T-helper 2 cell treated with Interferon-gamma antibody and Interleukin-4, amounts not matched to agents 5 μg/mL and 100 μg/mL, for 36 hours (primary cell): Measurements from ENCODE around the gene PLA2G2D.

Experiments
- DNase-seq: peaks from one replicate; pipeline ENCODE4 v3.0.0; 2021; ENCODE audit warnings: low spot score
- H3K27ac Mint-ChIP-seq: one replicate; pipeline ENCODE4 v1.8.0; 2021; ENCODE audit warnings: mild to moderate bottlenecking, mixed read lengths
- H3K27me3 Mint-ChIP-seq: one replicate; pipeline ENCODE4 v1.8.0; 2021; ENCODE audit warnings: low read depth, mixed read lengths
- H3K36me3 Mint-ChIP-seq: one replicate; pipeline ENCODE4 v1.8.0; 2021; ENCODE audit warnings: low read depth, mixed read lengths
- H3K4me1 Mint-ChIP-seq: one replicate; pipeline ENCODE4 v1.8.0; 2021; ENCODE audit warnings: low read depth, mixed read lengths
- H3K4me3 Mint-ChIP-seq: one replicate; pipeline ENCODE4 v1.8.0; 2022; ENCODE audit warnings: mild to moderate bottlenecking, moderate library complexity, mixed read lengths
- H3K9me3 Mint-ChIP-seq: one replicate; pipeline ENCODE4 v1.8.0; 2021; ENCODE audit warnings: mixed read lengths

Gene PLA2G2D

DNA sequence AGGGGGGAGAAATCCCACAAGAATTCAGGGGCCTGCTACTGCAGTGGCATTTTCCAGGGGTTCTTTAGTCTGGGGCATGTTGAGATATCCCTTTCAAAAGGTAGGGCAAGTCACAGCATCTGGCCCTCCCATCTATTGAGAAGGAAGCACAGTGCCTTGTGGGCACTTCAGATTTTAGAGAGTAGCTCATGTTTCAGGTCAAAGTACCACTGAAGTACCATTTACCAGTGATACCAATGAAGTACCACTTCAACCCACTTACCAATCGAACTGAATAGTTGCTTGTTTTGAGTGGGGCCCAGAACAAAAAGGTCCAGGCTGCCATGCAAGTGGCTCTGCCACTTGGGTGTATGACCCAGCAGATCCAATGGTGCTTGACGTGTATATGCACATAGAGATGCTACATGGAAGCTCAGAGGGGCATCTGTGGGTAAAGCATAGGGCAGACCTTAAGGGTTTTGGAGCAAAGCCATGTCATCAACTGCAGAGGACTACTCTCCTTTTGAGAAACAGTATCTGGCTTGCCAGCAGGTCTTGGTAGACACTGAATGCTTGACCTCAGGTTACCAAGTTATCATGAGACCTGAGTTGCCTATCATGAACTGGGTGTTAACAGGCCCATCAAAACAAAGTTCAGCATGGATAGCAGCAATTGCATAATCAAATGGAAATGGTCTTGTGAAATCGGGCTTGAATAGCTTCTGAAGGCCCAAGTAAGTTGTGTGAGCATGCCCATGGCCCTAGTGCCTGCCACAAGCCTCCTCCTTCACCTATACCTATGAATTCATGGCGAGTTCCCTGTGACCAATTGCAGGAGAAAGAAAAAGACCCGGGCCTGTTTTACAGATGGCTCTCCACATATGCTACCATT, 23.5 kb downstream of the PLA2G2D start:
- Mint-ChIP-seq H3K27ac (no peak overlapping the region), H3K27me3 (peaks cover 16% of the 10 kb centered on the region), H3K9me3 (no peaks in the 10 kb centered on the region), H3K4me3 (no peak overlapping the region), H3K4me1 (no peaks in the 10 kb centered on the region), H3K36me3 (no peaks in the 10 kb centered on the region)
- no peak for DNase-seq

DNA sequence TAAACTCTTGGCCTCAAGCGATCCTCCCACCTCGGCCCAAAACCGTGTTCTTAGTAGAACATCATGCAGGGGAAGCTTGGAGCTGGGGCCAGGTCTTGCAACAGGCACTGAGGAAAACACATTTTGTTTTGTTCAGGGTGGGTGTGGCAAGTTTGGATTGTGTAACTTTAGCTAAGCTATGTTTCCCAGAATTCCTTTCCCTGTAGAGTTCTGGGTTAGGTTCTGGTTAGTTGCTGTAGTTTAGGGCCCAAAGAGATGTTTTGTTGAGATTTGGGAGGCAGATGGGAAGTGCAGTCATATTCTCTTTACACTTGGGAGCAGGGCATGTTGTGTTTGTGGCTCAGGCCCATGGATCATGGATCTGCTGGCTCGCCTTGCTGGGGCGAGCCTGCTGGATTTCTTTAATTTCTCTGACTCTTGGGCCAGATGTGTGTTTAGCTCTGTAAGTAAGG, 25.4 kb downstream of the PLA2G2D start:
- Mint-ChIP-seq H3K9me3 (no peaks in the 10 kb centered on the region), H3K4me1 (no peaks in the 10 kb centered on the region), H3K27me3 (peaks cover 16% of the 10 kb centered on the region), H3K27ac (no peak overlapping the region), H3K36me3 (no peaks in the 10 kb centered on the region), H3K4me3 (no peak overlapping the region)
- DNase-seq = no peak

DNA sequence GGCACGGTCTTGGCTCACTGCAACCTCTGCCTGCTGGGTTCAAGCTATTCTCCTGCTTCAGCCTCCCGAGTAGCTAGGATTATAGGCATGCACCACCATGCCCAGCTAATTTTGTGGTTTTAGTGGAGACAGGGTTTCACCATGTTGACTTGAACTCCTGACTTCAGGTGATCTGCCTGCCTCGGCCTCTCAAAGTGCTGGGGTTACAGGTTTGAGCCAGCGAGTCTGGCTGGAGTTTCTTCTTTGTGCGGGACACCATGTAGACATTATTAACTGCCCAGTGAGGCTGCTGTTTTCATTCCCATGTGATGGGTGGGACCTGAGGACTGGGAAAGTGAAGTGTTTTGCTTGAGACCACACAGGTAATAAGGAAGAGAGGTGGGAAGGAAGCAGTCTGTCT, 26.0 kb downstream of the PLA2G2D start:
- Mint-ChIP-seq H3K36me3 (no peaks in the 10 kb centered on the region), H3K9me3 (no peaks in the 10 kb centered on the region), H3K27me3 (peaks cover 16% of the 10 kb centered on the region), H3K4me1 (no peaks in the 10 kb centered on the region), H3K4me3 (no peak overlapping the region), H3K27ac (no peak overlapping the region)
- no peak for DNase-seq

DNA sequence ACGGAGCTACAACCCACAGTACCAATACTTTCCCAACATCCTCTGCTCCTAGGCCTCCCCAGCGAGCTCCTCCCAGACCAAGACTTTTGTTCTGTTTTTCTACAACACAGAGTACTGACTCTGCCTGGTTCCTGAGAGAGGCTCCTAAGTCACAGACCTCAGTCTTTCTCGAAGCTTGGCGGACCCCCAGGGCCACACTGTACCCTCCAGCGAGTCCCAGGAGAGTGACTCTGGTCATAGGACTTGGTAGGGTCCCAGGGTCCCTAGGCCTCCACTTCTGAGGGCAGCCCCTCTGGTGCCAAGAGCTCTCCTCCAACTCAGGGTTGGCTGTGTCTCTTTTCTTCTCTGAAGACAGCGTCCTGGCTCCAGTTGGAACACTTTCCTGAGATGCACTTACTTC, 28.7 kb downstream of the PLA2G2D start:
- no peak overlapping the region for H3K27ac Mint-ChIP-seq
- H3K27me3 Mint-ChIP-seq = peaks cover 13% of the 10 kb centered on the region
- H3K36me3 Mint-ChIP-seq = no peaks in the 10 kb centered on the region
- H3K4me3 Mint-ChIP-seq = no peak overlapping the region
- no peaks in the 10 kb centered on the region for H3K9me3 Mint-ChIP-seq
- H3K4me1 Mint-ChIP-seq = no peaks in the 10 kb centered on the region
- no peak for DNase-seq

- Mint-ChIP-seq H3K27ac (no peak overlapping the region), H3K27me3 (peaks cover 13% of the 10 kb centered on the region), H3K4me1 (no peaks in the 10 kb centered on the region)
Observed at GRCh38 chr1:20090119-20090518, 29.2 kb downstream of the PLA2G2D start.

DNA sequence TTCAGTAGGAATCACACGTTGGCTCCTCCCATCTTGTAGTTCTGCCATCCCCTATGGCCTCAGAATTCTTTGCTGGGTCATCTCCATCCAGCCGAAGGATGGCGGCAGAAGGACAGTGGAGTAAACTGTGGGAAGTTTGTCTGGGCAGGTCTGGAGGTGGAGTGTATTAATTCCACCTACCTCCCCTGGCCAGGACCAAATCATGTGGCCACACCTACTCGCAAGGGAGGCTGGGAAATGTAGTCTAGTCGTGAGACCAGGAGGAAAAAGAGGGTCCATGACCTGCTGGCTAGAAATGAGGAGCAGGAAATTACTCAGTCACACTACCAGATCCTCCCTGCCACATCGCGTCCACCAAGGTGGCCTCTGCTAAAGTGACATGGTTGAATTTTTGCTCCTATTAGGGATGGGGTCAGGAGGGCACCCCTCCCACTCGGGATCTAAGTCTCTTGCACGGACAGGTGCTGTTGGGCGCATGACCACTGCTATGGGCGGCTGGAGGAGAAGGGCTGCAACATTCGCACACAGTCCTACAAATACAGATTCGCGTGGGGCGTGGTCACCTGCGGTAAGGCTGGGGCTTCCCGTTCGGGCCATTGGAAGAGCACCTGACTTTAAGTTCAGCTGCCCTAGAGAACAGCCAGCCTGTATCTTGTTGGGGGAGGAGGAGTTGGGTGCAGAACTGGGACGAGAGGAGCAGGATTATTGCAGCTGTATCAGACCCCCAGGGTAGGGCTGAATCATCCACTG, 29.8 kb downstream of the PLA2G2D start:
- Mint-ChIP-seq H3K36me3 (no peaks in the 10 kb centered on the region), H3K27me3 (peaks cover 12% of the 10 kb centered on the region), H3K27ac (no peak overlapping the region), H3K4me3 (no peak overlapping the region), H3K9me3 (no peaks in the 10 kb centered on the region), H3K4me1 (no peaks in the 10 kb centered on the region)
- DNase-seq = no peak

More at GRCh38 chr1:20090119-20090518, 29.2 kb downstream of the PLA2G2D start:
- no peak for DNase-seq
- H3K36me3 Mint-ChIP-seq = no peaks in the 10 kb centered on the region
- no peaks in the 10 kb centered on the region for H3K9me3 Mint-ChIP-seq
- H3K4me3 Mint-ChIP-seq = no peak overlapping the region

DNA sequence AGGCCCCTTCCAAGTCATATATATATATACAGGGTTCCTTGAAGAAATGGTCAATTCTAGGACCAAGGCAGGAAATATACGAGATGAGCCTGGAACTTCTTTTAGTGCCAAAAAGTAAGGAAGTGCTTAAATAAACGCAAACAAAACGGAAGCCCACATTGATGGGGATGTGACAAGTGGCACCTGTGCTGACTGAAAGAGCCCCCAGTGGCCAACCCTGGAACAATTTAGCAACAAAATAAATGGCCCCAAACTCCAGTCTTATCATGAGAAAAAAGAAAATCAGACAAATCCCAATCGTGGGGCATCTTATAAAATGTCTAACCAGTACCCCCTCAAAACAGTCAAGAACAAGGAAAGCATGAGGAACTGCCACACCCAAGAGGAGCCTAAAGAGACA, 31.7 kb downstream of the PLA2G2D start:
- DNase-seq = no peak
- Mint-ChIP-seq H3K27ac (no peak overlapping the region), H3K4me3 (no peak overlapping the region), H3K36me3 (no peaks in the 10 kb centered on the region), H3K4me1 (no peaks in the 10 kb centered on the region), H3K27me3 (peaks cover 4% of the 10 kb centered on the region), H3K9me3 (no peaks in the 10 kb centered on the region)

DNA sequence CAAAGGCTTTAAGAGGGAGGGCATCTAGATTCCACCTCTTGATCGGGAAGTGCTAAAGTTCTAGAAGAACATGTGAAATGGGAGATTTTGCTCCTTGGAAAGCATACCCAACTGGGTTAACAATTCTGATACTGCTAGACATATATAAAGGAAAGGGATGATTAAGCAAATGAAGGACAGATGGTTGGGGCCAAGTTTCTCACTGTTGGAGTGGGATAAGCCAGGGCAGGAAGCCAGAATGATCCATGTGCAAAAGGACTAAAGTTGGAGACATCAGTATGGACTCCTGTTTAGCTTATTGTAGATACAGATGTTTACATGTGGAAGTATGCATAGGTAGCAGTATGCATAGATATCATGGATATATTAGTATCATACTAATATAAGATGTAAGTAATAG, 32.5 kb downstream of the PLA2G2D start:
- no peaks in the 10 kb centered on the region for H3K4me1 Mint-ChIP-seq
- H3K9me3 Mint-ChIP-seq = no peaks in the 10 kb centered on the region
- H3K27me3 Mint-ChIP-seq = peaks cover 10% of the 10 kb centered on the region
- H3K36me3 Mint-ChIP-seq = no peaks in the 10 kb centered on the region
- no peak overlapping the region for H3K4me3 Mint-ChIP-seq
- no peak overlapping the region for H3K27ac Mint-ChIP-seq
- DNase-seq = no peak

DNA sequence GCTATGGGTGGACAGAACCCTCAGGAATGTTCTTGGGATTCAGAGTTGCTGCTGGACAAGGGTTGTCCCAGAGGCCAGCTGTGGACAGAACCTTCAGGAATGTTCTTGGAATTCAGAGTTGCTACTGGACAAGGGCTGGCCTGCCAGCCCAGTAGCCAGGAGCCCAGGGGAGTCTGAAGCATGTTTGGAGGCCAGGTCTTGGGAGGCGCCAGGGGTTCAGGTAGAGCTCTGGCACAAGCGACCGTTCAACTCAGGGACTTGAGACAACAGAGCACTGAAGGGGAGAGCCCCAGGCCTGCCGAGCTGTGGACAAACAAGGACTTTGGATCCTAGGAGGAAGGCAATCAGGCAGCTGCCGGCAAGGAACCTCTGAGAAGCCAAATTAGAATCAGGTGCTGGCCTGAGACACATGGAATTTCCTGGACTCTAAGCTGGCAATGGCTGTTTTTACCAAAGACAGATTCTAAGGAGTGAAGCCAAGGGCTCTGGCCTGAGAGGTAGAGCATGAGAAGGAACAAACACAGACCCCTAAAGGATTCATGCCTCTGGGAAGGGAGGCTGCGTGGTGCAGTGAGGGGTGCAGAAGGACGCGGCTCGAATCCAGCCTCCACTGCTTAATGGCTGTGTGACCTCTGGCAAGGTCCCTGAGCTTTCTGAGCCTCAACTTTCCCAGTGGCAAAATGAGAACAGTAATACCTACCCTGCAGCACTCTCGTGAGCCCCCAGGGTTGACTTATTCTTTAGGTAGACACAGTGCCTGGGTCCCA, 36.0 kb downstream of the PLA2G2D start:
- peaks cover 26% of the 10 kb centered on the region for H3K27me3 Mint-ChIP-seq

DNA sequence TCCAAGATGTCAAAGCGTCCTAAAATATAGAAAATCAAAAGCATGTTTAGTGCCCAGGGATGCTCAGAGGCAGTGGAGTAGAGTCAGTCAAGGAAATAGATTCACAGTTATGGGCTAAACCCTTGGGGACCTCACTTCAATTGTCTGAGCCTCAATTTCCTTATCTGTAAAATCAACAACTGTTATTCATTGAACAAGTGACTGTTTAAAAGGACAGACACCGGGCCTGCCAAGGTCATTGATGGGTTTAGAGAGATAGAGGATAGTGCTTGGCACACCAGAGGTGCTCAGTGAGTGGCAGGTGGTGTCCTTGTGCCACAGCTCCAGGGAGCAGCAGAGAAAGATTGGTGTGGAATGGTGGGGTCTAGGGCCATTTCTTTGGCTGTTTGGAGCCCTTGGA, 36.6 kb downstream of the PLA2G2D start:
- no peaks in the 10 kb centered on the region for H3K36me3 Mint-ChIP-seq
- no peak overlapping the region for H3K27ac Mint-ChIP-seq
- no peak for DNase-seq
- peaks cover 7% of the 10 kb centered on the region for H3K4me1 Mint-ChIP-seq
- no peak overlapping the region for H3K4me3 Mint-ChIP-seq
- H3K27me3 Mint-ChIP-seq = peaks cover 32% of the 10 kb centered on the region
- no peaks in the 10 kb centered on the region for H3K9me3 Mint-ChIP-seq

More for the DNA sequence above, 36.0 kb downstream of the PLA2G2D start:
- H3K4me1 Mint-ChIP-seq = peaks cover 7% of the 10 kb centered on the region
- DNase-seq = no peak
- no peaks in the 10 kb centered on the region for H3K36me3 Mint-ChIP-seq
- no peak overlapping the region for H3K4me3 Mint-ChIP-seq
- no peaks in the 10 kb centered on the region for H3K9me3 Mint-ChIP-seq
- no peak overlapping the region for H3K27ac Mint-ChIP-seq

DNA sequence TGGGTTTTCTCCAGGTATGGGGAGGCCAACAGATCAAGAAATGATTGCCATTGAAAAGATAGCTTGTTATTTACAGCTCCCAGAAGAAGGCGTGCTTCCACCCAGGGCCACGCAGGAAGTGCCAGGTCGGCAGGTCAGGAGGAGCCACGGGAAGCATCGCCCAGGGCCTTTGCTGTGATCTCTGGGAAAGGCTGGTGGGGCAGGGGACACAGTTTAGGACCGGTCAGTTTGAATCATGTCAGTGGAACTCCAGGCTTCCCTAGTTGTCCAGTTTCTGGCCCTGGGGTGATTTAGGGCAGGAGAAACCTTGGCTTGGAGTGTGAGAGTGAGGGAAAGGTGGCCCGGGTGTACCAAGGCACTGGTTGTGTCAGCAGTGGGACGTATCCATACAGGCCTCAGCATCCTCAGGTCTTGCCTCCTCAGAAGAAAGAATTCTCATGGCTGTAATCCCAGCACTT, 38.0 kb downstream of the PLA2G2D start:
- H3K4me3 Mint-ChIP-seq = no peak overlapping the region
- H3K27me3 Mint-ChIP-seq = peaks cover 39% of the 10 kb centered on the region

DNA sequence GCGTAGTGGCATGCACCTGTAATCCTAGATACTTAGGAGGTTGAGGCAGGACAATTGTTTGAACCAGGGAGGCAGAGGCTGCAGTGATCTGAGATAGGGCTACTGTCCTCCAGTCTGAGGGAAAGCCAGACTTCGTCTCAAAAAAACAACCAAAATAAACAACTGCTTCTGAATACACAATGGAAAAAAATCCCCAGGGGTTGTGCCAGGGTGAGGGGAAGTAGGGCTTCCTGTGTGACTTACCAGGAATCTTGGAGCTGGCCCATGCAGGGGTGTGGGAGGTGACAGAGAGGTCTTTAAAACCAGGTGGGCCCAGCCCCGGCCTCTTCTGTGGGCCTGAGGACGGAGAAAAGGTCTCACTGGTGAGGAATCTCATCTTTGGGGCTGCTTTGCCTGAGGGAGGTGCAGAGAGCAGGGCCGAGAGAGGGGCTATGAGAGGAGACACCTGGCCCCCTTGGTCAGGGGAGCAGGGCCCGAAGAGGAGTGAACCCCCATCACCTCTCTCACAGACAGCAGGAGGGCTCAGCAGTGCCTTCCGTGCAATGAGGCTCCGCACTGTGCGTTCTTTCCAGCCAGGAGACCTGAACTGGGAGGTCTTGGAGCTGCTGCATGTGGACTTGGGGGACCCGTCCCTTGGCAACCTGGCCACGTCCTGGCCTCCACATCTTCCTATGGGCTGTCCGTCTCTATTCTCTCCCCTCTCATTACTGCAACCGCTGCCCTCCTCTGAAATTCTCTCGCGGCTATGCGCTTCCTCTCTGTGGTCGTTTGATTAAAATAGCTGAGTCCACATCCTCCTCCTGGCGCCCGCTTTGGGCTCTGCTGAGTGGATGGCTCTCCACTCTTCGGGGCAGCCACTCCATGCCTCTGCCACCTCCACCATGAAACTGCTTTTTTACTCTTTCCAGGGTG, 38.6 kb downstream of the PLA2G2D start:
- no peak for DNase-seq
- peaks cover 39% of the 10 kb centered on the region for H3K27me3 Mint-ChIP-seq
- H3K36me3 Mint-ChIP-seq = no peaks in the 10 kb centered on the region
- H3K9me3 Mint-ChIP-seq = no peaks in the 10 kb centered on the region
- peaks cover 7% of the 10 kb centered on the region for H3K4me1 Mint-ChIP-seq
- no peak overlapping the region for H3K4me3 Mint-ChIP-seq
- H3K27ac Mint-ChIP-seq = no peak overlapping the region

More for the DNA sequence above, 38.0 kb downstream of the PLA2G2D start:
- Mint-ChIP-seq H3K9me3 (no peaks in the 10 kb centered on the region), H3K4me1 (peaks cover 7% of the 10 kb centered on the region), H3K36me3 (no peaks in the 10 kb centered on the region), H3K27ac (no peak overlapping the region)
- no peak for DNase-seq
